Measurements from ENCODE around the gene MYO3A. TPM values are rescaled to one million over a fixed set of nuclear protein-coding genes. Genes with fewer than 3 reads are reported as not detected.

Gene MYO3A
- total and polyA plus RNA-seq, 2 of the 4 experiments (the other 2 are of a cell fraction): not detected

- no peaks in the 10 kb centered on the region for H3K9me1 ChIP-seq (ENCODE audit: insufficient read depth, low read length)
- no peak overlapping the region for H2AK5ac ChIP-seq (ENCODE audit: low read depth, low read length)
- no peak overlapping the region for H4K5ac ChIP-seq (ENCODE audit: low read depth, low read length)
- no peak overlapping the region for H2BK120ac ChIP-seq (ENCODE audit: low read depth, low read length)
- POLR2A ChIA-PET (ENCODE audit: unreplicated experiment): no interaction called here
- no peaks in the 10 kb centered on the region for H3K27me3 ChIP-seq (ENCODE audit: control insufficient read depth, insufficient read depth, low read length)
- intact Hi-C loops (cut with micrococcal nuclease): no loop called here
- H4K20me1 ChIP-seq (ENCODE audit: insufficient read depth, low read length): no peaks in the 10 kb centered on the region
- dilution Hi-C loops (cut with HindIII; ENCODE audit: low sequenced_read_pairs, unreplicated experiment): no loop called here
- TF ChIP-seq CHD1 (IDR thresholded peaks at IDR 0.05; ENCODE audit: low read depth, low read length) (no peak), CTCF (conservative IDR thresholded peaks at IDR 0.05; ENCODE audit: low read depth, low read length) (no peak), RCOR1 (IDR thresholded peaks at IDR 0.05; ENCODE audit: insufficient replicate concordance, low read length) (no peak), MAFK (IDR thresholded peaks at IDR 0.05; ENCODE audit: low read depth, low read length) (no peak), MAZ (IDR thresholded peaks at IDR 0.05; ENCODE audit: borderline replicate concordance, low read depth, low read length) (no peak), RAD21 (IDR thresholded peaks at IDR 0.05; ENCODE audit: low read length) (no peak), POLR2A (IDR thresholded peaks at IDR 0.05; ENCODE audit: low read depth, low read length) (no peak), BHLHE40 (IDR thresholded peaks at IDR 0.05; ENCODE audit: low read depth, low read length) (no peak), CEBPB (IDR thresholded peaks at IDR 0.05; ENCODE audit: low read depth, low read length) (no peak), FOS (IDR thresholded peaks at IDR 0.05; ENCODE audit: low read depth, low read length) (no peak), NFE2L2 (IDR thresholded peaks at IDR 0.05; ENCODE audit: low read depth, low read length) (no peak), ELK1 (IDR thresholded peaks at IDR 0.05; ENCODE audit: borderline replicate concordance, low read depth, low read length) (no peak), MXI1 (IDR thresholded peaks at IDR 0.05; ENCODE audit: borderline replicate concordance, low read depth, low read length) (no peak), SMC3 (IDR thresholded peaks at IDR 0.05; ENCODE audit: low read depth, low read length) (no peak), USF2 (IDR thresholded peaks at IDR 0.05; ENCODE audit: low read depth, low read length) (no peak), RFX5 (IDR thresholded peaks at IDR 0.05; ENCODE audit: low read depth, low read length) (no peak)
- 20% methylated on average over 1 of the region's 4 CpGs; no CpG with 5 or more reads in 1 of the 2 experiments for WGBS, 2 experiments (ENCODE audit: extremely low coverage in 2 of 2, insufficient read length in 1 of 2)
- H2AFZ ChIP-seq (replicated peaks; ENCODE audit: low read length, poor library complexity): no peak overlapping the region
- no peak overlapping the region for H4K91ac ChIP-seq (ENCODE audit: insufficient read depth, low read depth, low read length)
- H3K36me3 ChIP-seq (ENCODE audit: control insufficient read depth, insufficient read depth, low read length): no peaks in the 10 kb centered on the region
- no peak overlapping the region for H3K14ac ChIP-seq (replicated peaks; ENCODE audit: low read depth, low read length)
- no peak overlapping the region for H2AK9ac ChIP-seq (replicated peaks; ENCODE audit: low read depth, low read length, poor library complexity)
- CTCF ChIA-PET: no interaction called here
- H3K4me2 ChIP-seq (ENCODE audit: low read depth, low read length): no peak overlapping the region
- H3K4me3 ChIP-seq (ENCODE audit: insufficient read depth, low read depth, low read length): no peak overlapping the region
- H3K56ac ChIP-seq (ENCODE audit: extremely low read depth, insufficient read depth, low read length): no peak overlapping the region
- H3K9ac ChIP-seq (ENCODE audit: low read depth, low read length): no peak overlapping the region
- peaks cover 9% of the 10 kb centered on the region for H3K9me3 ChIP-seq (ENCODE audit: control insufficient read depth, insufficient read depth, low read length)
- H3K18ac ChIP-seq (ENCODE audit: low read depth, low read length): no peak overlapping the region
- no peak for ATAC-seq (ENCODE audit: low read depth)
- no peak overlapping the region for H2BK15ac ChIP-seq (ENCODE audit: low read depth, low read length)
- H3K4ac ChIP-seq (ENCODE audit: low read depth, low read length): no peak overlapping the region
- no peak overlapping the region for H2BK5ac ChIP-seq (ENCODE audit: low read depth, low read length, poor library complexity, severe bottlenecking)
- in situ Hi-C loops (cut with MboI; ENCODE audit: low sequenced_read_pairs): no loop called here
- H3K27ac ChIP-seq (ENCODE audit: insufficient read depth, low read length): no peak overlapping the region
- H4K8ac ChIP-seq (ENCODE audit: low read depth in 2 of 2, low read length in 2 of 2): no peak overlapping the region
- H3K4me1 ChIP-seq (ENCODE audit: control insufficient read depth, insufficient read depth, low read length): no peaks in the 10 kb centered on the region
- DNase-seq: no peak
- H3K79me1 ChIP-seq (ENCODE audit: low read depth in 1 of 2, low read length in 2 of 2): no peaks in the 10 kb centered on the region
- H2BK20ac ChIP-seq (ENCODE audit: low read depth, low read length): no peak overlapping the region
- BruUV-seq (replicated peaks): no TSS peak
- H3K23ac ChIP-seq (ENCODE audit: low read depth, low read length): no peak overlapping the region
Observed at GRCh38 chr10:26095781-26096180, 161.8 kb downstream of the MYO3A start.
